COLO668 (cell line): ENCODE data around the gene CLEC18B.
"Not testable (repeated sequence)": the region's sequence is repeated elsewhere in the genome, so short reads cannot be mapped to it uniquely, and the experiment has no call there.

Source experiments
- DNase-seq: peaks from one replicate; lab custom pipeline; 2025; ENCODE audit not compliant: unreplicated experiment; lab: John Stamatoyannopoulos, UW

Gene CLEC18B

GRCh38 chr16:74420612-74421481 lies at the start of gene CLEC18B:
TSS of gene CLEC18B (minus strand) at chr16:74421478. CDS start at chr16:74421270, 208 bp downstream.
- DNase-seq = not testable (repeated sequence)

- no peak for DNase-seq
These were observed 48.7 kb upstream of the CLEC18B start for GRCh38 chr16:74469946-74470478.

GRCh38 chr16:74468807-74469525 lies 47.7 kb upstream of the CLEC18B start:
- no peak for DNase-seq

GRCh38 chr16:74466872-74467271 lies 45.6 kb upstream of the CLEC18B start:
- no peak for DNase-seq

GRCh38 chr16:74465851-74466685 lies 44.8 kb upstream of the CLEC18B start:
- no peak for DNase-seq

- DNase-seq = no peak
These were observed 44.0 kb upstream of the CLEC18B start for GRCh38 chr16:74465281-74465680.

GRCh38 chr16:74463888-74464287 lies 42.6 kb upstream of the CLEC18B start:
- DNase-seq = no peak

GRCh38 chr16:74462361-74462760 lies 41.1 kb upstream of the CLEC18B start:
- no peak for DNase-seq

GRCh38 chr16:74461826-74462225 lies 40.5 kb upstream of the CLEC18B start:
- no peak for DNase-seq

- DNase-seq = no peak
These were observed 39.3 kb upstream of the CLEC18B start for GRCh38 chr16:74460542-74460941.

GRCh38 chr16:74456290-74456625 lies 35.0 kb upstream of the CLEC18B start:
- DNase-seq = no peak

GRCh38 chr16:74455619-74456289 lies 34.5 kb upstream of the CLEC18B start:
- DNase-seq = no peak

GRCh38 chr16:74455213-74455612 lies 33.9 kb upstream of the CLEC18B start:
- no peak for DNase-seq

GRCh38 chr16:74451951-74452758 lies 30.9 kb upstream of the CLEC18B start:
- no peak for DNase-seq

- DNase-seq = no peak
These were observed 29.9 kb upstream of the CLEC18B start for GRCh38 chr16:74450967-74451760.

GRCh38 chr16:74450236-74450635 lies 29.0 kb upstream of the CLEC18B start:
- DNase-seq = no peak

- DNase-seq = no peak
These were observed 28.2 kb upstream of the CLEC18B start for GRCh38 chr16:74449470-74449869.

GRCh38 chr16:74448990-74449389 lies 27.7 kb upstream of the CLEC18B start:
- DNase-seq = no peak

- no peak for DNase-seq
These were observed 26.3 kb upstream of the CLEC18B start for GRCh38 chr16:74447578-74447977.
